ENCODE measurements around the gene USP6NL.

GRCh38 chr10:11465406-11465805 lies 146.0 kb downstream of the USP6NL start:
- TF ChIP-seq CTCF (conservative IDR thresholded peaks at IDR 0.05; ENCODE audit: low read depth, low read length) (no peak), EZH2 (IDR thresholded peaks at IDR 0.05; ENCODE audit: borderline replicate concordance, low read depth, low read length, poor library complexity, severe bottlenecking) (no peak)

All from A673 (cell line).